Progenitor cell of endocrine pancreas (in vitro differentiated cells): ENCODE measurements around the gene LRPPRC. TPM values are rescaled to one million over a fixed set of nuclear protein-coding genes. Genes with fewer than 3 reads are reported as not detected.

ENCODE experiments used
- DNase-seq: peaks from one replicate; pipeline ENCODE4 v3.0.0; 2021; ENCODE audit warnings: low spot score; ENCODE audit not compliant: unreplicated experiment
- H3K27ac Mint-ChIP-seq: 2 replicates; pipeline ENCODE4 v1.8.0; 2021; ENCODE audit warnings: mild to moderate bottlenecking, moderate library complexity, mixed read lengths
- H3K27me3 Mint-ChIP-seq: 2 replicates; pipeline ENCODE4 v1.8.0; 2021; ENCODE audit warnings: mixed read lengths
- H3K36me3 Mint-ChIP-seq: 2 replicates; pipeline ENCODE4 v1.8.0; 2022; ENCODE audit warnings: mixed read lengths; ENCODE audit not compliant: insufficient read depth
- H3K4me1 Mint-ChIP-seq: 2 replicates; pipeline ENCODE4 v1.8.0; 2021; ENCODE audit warnings: low read depth, mixed read lengths
- H3K4me3 Mint-ChIP-seq: 2 replicates; pipeline ENCODE4 v1.8.0; 2021; ENCODE audit warnings: low read depth, mild to moderate bottlenecking, moderate library complexity, mixed read lengths
- H3K9me3 Mint-ChIP-seq: 2 replicates; pipeline ENCODE4 v1.8.0; 2021; ENCODE audit warnings: low read depth, mixed read lengths
- CTCF ChIP-seq: fragments of 200-600 bp; sonication (generic); IDR thresholded peaks from one replicate; pipeline ENCODE4 v1.5.0; 2021; ENCODE audit warnings: antibody characterized with exemption, mild to moderate bottlenecking; ENCODE audit not compliant: unreplicated experiment
- total RNA-seq: library from RNA; stranded (reverse); gene quantifications from 2 replicates; pipeline ENCODE4 v1.2.1, GENCODE V29; 2021

Gene LRPPRC
- total RNA-seq, 1 donor from 2014 or later, result 105 TPM

- TF ChIP-seq CTCF, result no peak
- Mint-ChIP-seq H3K4me1 (no peaks in the 10 kb centered on the region), H3K9me3 (no peaks in the 10 kb centered on the region), H3K4me3 (no peak within 1 kb of the TSS), H3K36me3 (no peaks in the 10 kb centered on the region), H3K27me3 (peaks cover 5% of the 10 kb centered on the region), H3K27ac (no peak within 1 kb of the TSS)
- no peak for DNase-seq
Observed at GRCh38 chr2:43838560-43839267, 157.1 kb downstream of the LRPPRC start, which contains the start of the genes ABCG5 and ABCG8. Gene ABCG5 (minus strand): TSS chr2:43838839. CDS start chr2:43838679, 160 bp downstream. Gene ABCG8 (plus strand): TSS chr2:43838971. CDS start chr2:43839054, 83 bp downstream.

- no peak for TF ChIP-seq CTCF
- no peak overlapping the region for H3K4me3 Mint-ChIP-seq
- no peaks in the 10 kb centered on the region for H3K9me3 Mint-ChIP-seq
- H3K27me3 Mint-ChIP-seq, result peaks cover 5% of the 10 kb centered on the region
- DNase-seq, result no peak
- H3K27ac Mint-ChIP-seq, result no peak overlapping the region
- no peaks in the 10 kb centered on the region for H3K36me3 Mint-ChIP-seq
- H3K4me1 Mint-ChIP-seq, result no peaks in the 10 kb centered on the region
Observed at GRCh38 chr2:43837831-43838559, 157.8 kb downstream of the LRPPRC start.

- Mint-ChIP-seq H3K36me3 (no peaks in the 10 kb centered on the region), H3K27me3 (peaks cover 5% of the 10 kb centered on the region), H3K4me1 (no peaks in the 10 kb centered on the region), H3K27ac (no peak overlapping the region), H3K9me3 (no peaks in the 10 kb centered on the region), H3K4me3 (no peak overlapping the region)
- TF ChIP-seq CTCF, result no peak
- no peak for DNase-seq
Observed at GRCh38 chr2:43837033-43837432, 158.8 kb downstream of the LRPPRC start.

Other genes starting within 250 kb of the LRPPRC start
- 29.2 and 30.1 TPM in 2 replicates for gene DYNC2LI1, start 221.9 kb downstream of the LRPPRC start, total RNA-seq
- not detected in 2 replicates for gene ABCG5, start 157.2 kb downstream of the LRPPRC start, total RNA-seq
- not detected in 2 replicates for gene ABCG8, start 157.0 kb downstream of the LRPPRC start, total RNA-seq
- 57.8 and 60.8 TPM in 2 replicates for gene PPM1B, start 172.9 kb upstream of the LRPPRC start, total RNA-seq